Upper lobe of left lung (tissue), 4 donors: ENCODE measurements around the gene TFCP2L1.

Source experiments
- EP300 ChIP-seq, 4 donors: sonication (generic); formaldehyde crosslinking; IDR thresholded peaks; one replicate each; pipeline ENCODE4 v1.5.1; 2017; ENCODE audit warnings: antibody characterized with exemption in 4 of 4, control low read depth in 2 of 4
- POLR2A ChIP-seq, 4 donors: fragments of 450-650 bp; IDR thresholded peaks; one replicate each; pipeline ENCODE4 v1.5.1; 2016 to 2017; ENCODE audit warnings: antibody characterized with exemption in 4 of 4, mild to moderate bottlenecking in 2 of 4
- POLR2AphosphoS5 ChIP-seq, 2 donors: sonication (generic); formaldehyde crosslinking; IDR thresholded peaks; one replicate each; pipeline ENCODE4 v1.5.1; 2017; ENCODE audit warnings: antibody characterized with exemption in 2 of 2
- TF ChIP-seq, protein P1 (sequence below), 6 experiments: fragments of 450-650 bp in 4 of 6; fragments of 200-600 bp in 2 of 6; sonication (generic) in 2 of 6; IDR thresholded peaks; one replicate each; pipeline ENCODE4 v1.5.1; 2016 to 2019; ENCODE audit warnings: antibody characterized with exemption in 6 of 6

DNA sequence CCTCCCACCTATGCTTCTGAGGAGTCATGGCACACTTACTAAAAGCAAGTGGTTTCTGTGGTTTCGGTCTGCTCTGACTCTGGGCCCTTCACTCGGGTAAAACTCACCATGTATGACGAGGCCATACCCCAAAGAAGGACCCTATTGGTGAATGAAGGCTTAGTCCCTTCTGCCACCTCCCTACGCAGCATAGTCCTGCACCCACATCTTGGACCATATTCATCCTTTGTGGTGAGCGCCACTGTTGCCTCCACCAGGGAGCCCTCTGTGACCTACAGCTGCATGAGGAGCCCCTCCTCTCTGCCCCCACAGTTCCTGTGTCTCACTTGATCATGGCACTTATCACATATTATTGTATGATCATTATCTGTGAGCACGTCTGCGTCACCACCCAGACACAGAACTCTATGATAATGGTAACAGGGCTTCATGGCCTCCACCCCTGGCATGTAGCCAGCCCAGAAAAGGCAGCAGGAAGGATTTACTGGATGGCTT is 113.3 kb downstream of the TFCP2L1 start:
- no peak for TF ChIP-seq POLR2A (IDR thresholded peaks at IDR 0.05)
- TF ChIP-seq, protein P1, sequence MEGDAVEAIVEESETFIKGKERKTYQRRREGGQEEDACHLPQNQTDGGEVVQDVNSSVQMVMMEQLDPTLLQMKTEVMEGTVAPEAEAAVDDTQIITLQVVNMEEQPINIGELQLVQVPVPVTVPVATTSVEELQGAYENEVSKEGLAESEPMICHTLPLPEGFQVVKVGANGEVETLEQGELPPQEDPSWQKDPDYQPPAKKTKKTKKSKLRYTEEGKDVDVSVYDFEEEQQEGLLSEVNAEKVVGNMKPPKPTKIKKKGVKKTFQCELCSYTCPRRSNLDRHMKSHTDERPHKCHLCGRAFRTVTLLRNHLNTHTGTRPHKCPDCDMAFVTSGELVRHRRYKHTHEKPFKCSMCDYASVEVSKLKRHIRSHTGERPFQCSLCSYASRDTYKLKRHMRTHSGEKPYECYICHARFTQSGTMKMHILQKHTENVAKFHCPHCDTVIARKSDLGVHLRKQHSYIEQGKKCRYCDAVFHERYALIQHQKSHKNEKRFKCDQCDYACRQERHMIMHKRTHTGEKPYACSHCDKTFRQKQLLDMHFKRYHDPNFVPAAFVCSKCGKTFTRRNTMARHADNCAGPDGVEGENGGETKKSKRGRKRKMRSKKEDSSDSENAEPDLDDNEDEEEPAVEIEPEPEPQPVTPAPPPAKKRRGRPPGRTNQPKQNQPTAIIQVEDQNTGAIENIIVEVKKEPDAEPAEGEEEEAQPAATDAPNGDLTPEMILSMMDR (IDR thresholded peaks at IDR 0.05) = no peak
- no peak for TF ChIP-seq EP300 (IDR thresholded peaks at IDR 0.05)
- TF ChIP-seq POLR2AphosphoS5 (IDR thresholded peaks at IDR 0.05) = no peak
